ENCODE measurements around the gene DOP1A. TPM values are rescaled to one million over a fixed set of nuclear protein-coding genes. Genes with fewer than 3 reads are reported as not detected.

Gene DOP1A
- total RNA-seq, 1 experiment from 2014 or later, result 17.0 TPM

DNA sequence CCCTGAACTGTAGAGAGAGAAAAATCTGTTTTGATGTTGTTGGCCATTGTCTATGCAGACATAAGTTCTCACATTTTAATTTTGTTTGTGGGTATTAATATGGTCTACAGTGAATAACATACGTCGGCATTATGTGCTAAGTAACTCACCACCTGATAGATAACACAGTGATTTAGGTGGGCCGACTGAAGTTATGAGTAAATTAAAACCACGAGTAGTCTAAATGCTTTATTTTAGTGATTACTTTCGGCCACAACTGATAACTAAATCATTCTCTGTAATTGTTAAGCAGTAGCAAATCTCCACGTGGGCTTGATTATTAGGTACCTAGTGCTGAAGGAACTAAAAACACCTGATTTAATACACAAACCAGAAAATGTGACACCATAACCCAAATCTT lies 1.1 kb downstream of the DOP1A start:
- Mint-ChIP-seq H3K4me1 (peaks cover 52 to 54% of the 10 kb centered on the region in 2 experiments), H3K27me3 (ENCODE audit: low read depth) (no peaks in the 10 kb centered on the region), H3K9me3 (no peaks in the 10 kb centered on the region), H3K27ac (peak overlapping the region; percentile 98 to 99 (median 99)), H3K36me3 (ENCODE audit: insufficient read depth in 1 of 3, low read depth in 3 of 3) (no peaks in the 10 kb centered on the region; a peak in 1 of 7 replicates), H3K4me3 (peak overlapping the region; percentile 84 to 92)
- H3T11ph ChIP-seq (ENCODE audit: low read length), result no peak overlapping the region
- no peak overlapping the region for H4K5ac ChIP-seq (ENCODE audit: insufficient read length, low read depth, low read length)
- peaks cover 5% of the 10 kb centered on the region for H3K23me2 ChIP-seq (ENCODE audit: insufficient read length, low read depth, low read length, poor library complexity, severe bottlenecking)
- no peak overlapping the region for H3K23ac ChIP-seq (ENCODE audit: insufficient read length, low read depth, low read length)
- WGBS (ENCODE audit: extremely low coverage, insufficient read length, low lambda C conversion rate), result no CpG with 5 or more reads among the region's 6 CpGs
- H3K14ac ChIP-seq (ENCODE audit: insufficient read depth, low read length), result no peak overlapping the region
- no peak overlapping the region for H3K4ac ChIP-seq (ENCODE audit: low read depth, low read length)
- no peak overlapping the region for H2BK5ac ChIP-seq (ENCODE audit: insufficient read length, low read length)
- H2BK15ac ChIP-seq (ENCODE audit: low read depth, low read length), result no peak overlapping the region
- no peak overlapping the region for H3K18ac ChIP-seq (ENCODE audit: insufficient read length, low read depth, low read length)
- no peak overlapping the region for H2BK12ac ChIP-seq (ENCODE audit: insufficient read length, low read depth, low read length)
- no peak overlapping the region for H2AFZ ChIP-seq (ENCODE audit: low read length)
- no peak overlapping the region for H2AK5ac ChIP-seq (ENCODE audit: insufficient read length, low read length)
- H4K20me1 ChIP-seq (ENCODE audit: control insufficient read depth, insufficient read depth, insufficient read length), result no peaks in the 10 kb centered on the region
- H2BK120ac ChIP-seq (ENCODE audit: low read depth, low read length, poor library complexity, severe bottlenecking), result no peak overlapping the region
- peaks cover 3% of the 10 kb centered on the region; the same call in 1 of the 2 replicates for H3K79me2 ChIP-seq (ENCODE audit: insufficient read depth, low read length)
- peak overlapping the region; percentile 55 for H3K27ac ChIP-seq (ENCODE audit: insufficient read length, low read depth, low read length)
- H4K8ac ChIP-seq (replicated peaks; ENCODE audit: insufficient read length, low read depth, low read length), result no peak overlapping the region
- peak overlapping the region; percentile 75 for H3K4me2 ChIP-seq (ENCODE audit: insufficient read depth, insufficient read length, low read length)
- H4K91ac ChIP-seq (ENCODE audit: insufficient read length, low read depth, low read length), result no peak overlapping the region
- TF ChIP-seq, protein P1, sequence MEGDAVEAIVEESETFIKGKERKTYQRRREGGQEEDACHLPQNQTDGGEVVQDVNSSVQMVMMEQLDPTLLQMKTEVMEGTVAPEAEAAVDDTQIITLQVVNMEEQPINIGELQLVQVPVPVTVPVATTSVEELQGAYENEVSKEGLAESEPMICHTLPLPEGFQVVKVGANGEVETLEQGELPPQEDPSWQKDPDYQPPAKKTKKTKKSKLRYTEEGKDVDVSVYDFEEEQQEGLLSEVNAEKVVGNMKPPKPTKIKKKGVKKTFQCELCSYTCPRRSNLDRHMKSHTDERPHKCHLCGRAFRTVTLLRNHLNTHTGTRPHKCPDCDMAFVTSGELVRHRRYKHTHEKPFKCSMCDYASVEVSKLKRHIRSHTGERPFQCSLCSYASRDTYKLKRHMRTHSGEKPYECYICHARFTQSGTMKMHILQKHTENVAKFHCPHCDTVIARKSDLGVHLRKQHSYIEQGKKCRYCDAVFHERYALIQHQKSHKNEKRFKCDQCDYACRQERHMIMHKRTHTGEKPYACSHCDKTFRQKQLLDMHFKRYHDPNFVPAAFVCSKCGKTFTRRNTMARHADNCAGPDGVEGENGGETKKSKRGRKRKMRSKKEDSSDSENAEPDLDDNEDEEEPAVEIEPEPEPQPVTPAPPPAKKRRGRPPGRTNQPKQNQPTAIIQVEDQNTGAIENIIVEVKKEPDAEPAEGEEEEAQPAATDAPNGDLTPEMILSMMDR (conservative IDR thresholded peaks at IDR 0.05), result no peak
- no peaks in the 10 kb centered on the region for H3K27me3 ChIP-seq (ENCODE audit: insufficient read depth, low read length)
- H3K9me3 ChIP-seq (ENCODE audit: control insufficient read depth, low read depth, low read length), result no peaks in the 10 kb centered on the region
- H3K79me1 ChIP-seq (ENCODE audit: insufficient read depth, low read depth, low read length, poor library complexity, severe bottlenecking), result no peaks in the 10 kb centered on the region
- no peak overlapping the region for H3K56ac ChIP-seq (ENCODE audit: insufficient read length, low read depth, low read length)
- H3K9ac ChIP-seq (ENCODE audit: extremely low read depth, insufficient read length, low read length), result peak overlapping the region; percentile 88
- H3K4me1 ChIP-seq (ENCODE audit: insufficient read depth, low read length), result no peaks in the 10 kb centered on the region
- no peak overlapping the region for H2BK20ac ChIP-seq (ENCODE audit: low read depth, low read length, poor library complexity, severe bottlenecking)
- no peak for DNase-seq

Measured in H9 (cell line).